Stimulated activated naive CD8-positive, alpha-beta T cell treated with anti-CD3 and anti-CD28 coated beads, Interleukin-15, Interleukin-2, amounts not matched to agents 100 ng/mL and 50 ng/mL, for 24 hours (primary cell): ENCODE measurements around the gene LY6G5B.

Experiments
- H3K27ac Mint-ChIP-seq: one replicate; pipeline ENCODE4 v1.8.0; 2021; ENCODE audit warnings: mild to moderate bottlenecking, mixed read lengths
- H3K27me3 Mint-ChIP-seq: one replicate; pipeline ENCODE4 v1.8.0; 2021; ENCODE audit warnings: mixed read lengths
- H3K36me3 Mint-ChIP-seq: one replicate; pipeline ENCODE4 v1.8.0; 2021; ENCODE audit warnings: low read depth, mixed read lengths
- H3K4me1 Mint-ChIP-seq: one replicate; pipeline ENCODE4 v1.8.0; 2021; ENCODE audit warnings: low read depth, mixed read lengths
- H3K4me3 Mint-ChIP-seq: one replicate; pipeline ENCODE4 v1.8.0; 2021; ENCODE audit warnings: mild to moderate bottlenecking, mixed read lengths
- H3K9me3 Mint-ChIP-seq: one replicate; pipeline ENCODE4 v1.8.0; 2021; ENCODE audit warnings: mixed read lengths

Gene LY6G5B

GRCh38 chr6:31689249-31690110 lies 19.7 kb downstream of the LY6G5B start:
- Mint-ChIP-seq H3K9me3 (no peaks in the 10 kb centered on the region), H3K27ac (peak overlapping the region; percentile 49), H3K4me3 (no peak overlapping the region), H3K36me3 (peaks cover 33% of the 10 kb centered on the region), H3K27me3 (no peaks in the 10 kb centered on the region), H3K4me1 (peaks cover 16% of the 10 kb centered on the region)

- peaks cover 41% of the 10 kb centered on the region for H3K36me3 Mint-ChIP-seq
- H3K4me3 Mint-ChIP-seq: no peak overlapping the region
- H3K27ac Mint-ChIP-seq: peak overlapping the region; percentile 60
- no peaks in the 10 kb centered on the region for H3K9me3 Mint-ChIP-seq
- H3K27me3 Mint-ChIP-seq: no peaks in the 10 kb centered on the region
- H3K4me1 Mint-ChIP-seq: peaks cover 16% of the 10 kb centered on the region
These were observed 20.7 kb downstream of the LY6G5B start for GRCh38 chr6:31690231-31691077.

DNA sequence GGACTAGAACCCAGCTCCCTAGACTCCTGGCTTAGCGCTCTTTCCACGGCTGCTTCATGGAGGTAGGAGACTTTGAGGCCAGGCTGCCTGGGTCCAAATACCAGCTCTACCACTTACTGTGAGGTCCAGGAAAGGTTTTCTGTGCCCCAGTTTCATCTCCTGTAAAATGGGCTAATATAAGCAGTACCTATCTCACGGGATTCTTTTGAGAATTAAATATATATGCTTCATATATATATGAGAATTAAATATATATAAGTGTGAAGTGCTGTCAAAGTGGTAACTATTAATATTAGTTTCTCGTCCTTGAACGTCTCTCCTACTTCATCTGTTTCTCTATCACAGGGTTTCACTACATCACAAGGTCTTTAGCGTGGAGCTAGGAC lies 21.3 kb downstream of the LY6G5B start:
- Mint-ChIP-seq H3K36me3 (peaks cover 41% of the 10 kb centered on the region), H3K27ac (peak overlapping the region; percentile 60)

GRCh38 chr6:31691564-31692108 lies 21.9 kb downstream of the LY6G5B start:
- Mint-ChIP-seq H3K27me3 (no peaks in the 10 kb centered on the region), H3K27ac (no peak overlapping the region), H3K4me3 (no peak overlapping the region), H3K36me3 (peaks cover 45% of the 10 kb centered on the region), H3K9me3 (no peaks in the 10 kb centered on the region), H3K4me1 (peaks cover 16% of the 10 kb centered on the region)

More for the DNA sequence above, 21.3 kb downstream of the LY6G5B start:
- Mint-ChIP-seq H3K9me3 (no peaks in the 10 kb centered on the region), H3K4me1 (peaks cover 16% of the 10 kb centered on the region), H3K4me3 (no peak overlapping the region), H3K27me3 (no peaks in the 10 kb centered on the region)

GRCh38 chr6:31692353-31692752 lies 22.6 kb downstream of the LY6G5B start:
- Mint-ChIP-seq H3K27me3 (no peaks in the 10 kb centered on the region), H3K9me3 (no peaks in the 10 kb centered on the region), H3K4me1 (peaks cover 17% of the 10 kb centered on the region), H3K4me3 (no peak overlapping the region), H3K27ac (no peak overlapping the region), H3K36me3 (peaks cover 45% of the 10 kb centered on the region)

GRCh38 chr6:31692886-31693285 lies 23.1 kb downstream of the LY6G5B start:
- Mint-ChIP-seq H3K4me3 (no peak overlapping the region), H3K9me3 (no peaks in the 10 kb centered on the region), H3K4me1 (peaks cover 23% of the 10 kb centered on the region), H3K36me3 (peaks cover 47% of the 10 kb centered on the region), H3K27ac (no peak overlapping the region), H3K27me3 (no peaks in the 10 kb centered on the region)

DNA sequence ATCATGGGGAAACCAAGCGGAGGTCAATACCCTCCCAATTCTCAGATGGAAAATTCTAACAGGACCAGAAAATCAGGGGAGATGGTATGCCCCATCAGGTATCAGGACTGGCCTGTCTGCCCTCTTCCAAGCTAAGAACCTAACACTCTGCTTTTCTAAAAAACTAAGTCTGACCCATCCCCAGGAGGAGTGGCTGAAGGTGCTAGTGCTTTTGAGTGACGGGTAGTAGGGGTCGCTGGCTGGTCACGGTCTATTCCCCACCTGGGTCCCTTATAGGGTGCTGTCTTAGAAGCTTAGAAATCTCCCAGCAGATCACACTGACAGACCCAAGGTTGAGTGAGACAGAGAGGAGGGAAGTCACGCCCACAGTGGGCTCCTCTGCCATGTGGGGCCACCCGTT lies 23.8 kb downstream of the LY6G5B start:
- no peak overlapping the region for H3K27ac Mint-ChIP-seq
- H3K4me3 Mint-ChIP-seq: no peak overlapping the region
- H3K9me3 Mint-ChIP-seq: no peaks in the 10 kb centered on the region
- peaks cover 48% of the 10 kb centered on the region for H3K36me3 Mint-ChIP-seq
- H3K27me3 Mint-ChIP-seq: no peaks in the 10 kb centered on the region
- peaks cover 25% of the 10 kb centered on the region for H3K4me1 Mint-ChIP-seq

DNA sequence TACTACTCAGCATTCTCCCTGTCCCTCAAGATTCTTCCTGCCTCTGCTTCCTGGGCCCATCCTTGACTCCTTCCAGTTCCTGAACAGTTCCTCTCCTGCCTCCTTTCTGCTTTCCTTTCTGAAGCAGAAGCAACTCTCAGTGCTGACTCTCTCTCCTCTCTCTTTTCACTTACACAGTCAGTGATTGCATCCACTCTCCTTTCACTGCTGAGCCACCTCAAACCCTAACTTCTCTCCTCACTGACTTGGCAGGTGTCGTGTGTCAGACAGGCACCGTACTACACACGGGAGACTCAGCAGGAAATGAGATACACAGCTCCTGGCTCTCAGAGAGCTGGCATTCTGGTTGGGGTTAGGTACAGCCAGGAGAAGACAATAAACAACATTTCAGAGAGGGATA lies 27.8 kb downstream of the LY6G5B start:
- Mint-ChIP-seq H3K36me3 (peaks cover 42% of the 10 kb centered on the region), H3K4me1 (peaks cover 27% of the 10 kb centered on the region), H3K27ac (peak overlapping the region; percentile 26), H3K4me3 (no peak overlapping the region), H3K27me3 (no peaks in the 10 kb centered on the region), H3K9me3 (no peaks in the 10 kb centered on the region)

- Mint-ChIP-seq H3K36me3 (peaks cover 26% of the 10 kb centered on the region), H3K27ac (peak overlapping the region; percentile 32), H3K27me3 (no peaks in the 10 kb centered on the region), H3K4me1 (peaks cover 31% of the 10 kb centered on the region), H3K9me3 (no peaks in the 10 kb centered on the region), H3K4me3 (peak overlapping the region; percentile 100)
These were observed 31.1 kb downstream of the LY6G5B start for GRCh38 chr6:31700740-31701401.

DNA sequence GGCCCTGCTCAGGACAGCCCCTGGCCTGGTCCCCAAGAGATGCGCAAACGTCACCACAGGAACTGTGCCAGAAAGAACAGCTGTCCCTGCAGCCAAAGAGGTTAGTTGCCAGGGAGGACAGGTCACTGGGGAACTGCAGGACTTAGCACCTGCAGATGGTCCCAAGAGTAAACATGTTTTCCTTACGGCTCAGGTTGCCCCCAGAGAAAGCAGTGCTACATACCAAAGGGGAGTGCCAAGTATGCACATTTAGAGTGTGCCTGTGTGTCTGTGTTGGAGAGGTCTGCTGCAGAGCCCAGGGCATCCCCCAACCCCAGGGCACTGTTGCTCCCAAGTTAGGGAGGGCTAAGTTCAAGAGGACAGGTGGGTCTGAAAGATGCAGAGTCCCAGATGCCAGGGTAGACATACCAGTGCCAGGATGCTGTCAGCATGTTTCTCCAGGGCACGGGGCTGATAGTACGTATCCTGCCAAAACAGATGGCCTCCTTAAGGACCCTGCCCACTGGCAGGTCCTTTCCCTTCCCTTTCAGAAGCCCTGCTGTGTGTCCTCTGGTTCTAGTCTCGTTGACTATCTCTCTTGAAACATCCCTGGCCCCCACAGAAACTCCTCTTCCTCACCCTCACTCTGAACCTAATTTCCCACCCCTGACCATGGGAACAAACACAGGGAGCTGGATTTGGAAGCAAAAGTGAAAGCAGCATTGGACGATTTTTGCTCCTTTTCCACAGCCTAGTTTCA lies 32.1 kb downstream of the LY6G5B start:
- H3K4me1 Mint-ChIP-seq: peaks cover 31% of the 10 kb centered on the region
- H3K36me3 Mint-ChIP-seq: peaks cover 21% of the 10 kb centered on the region

GRCh38 chr6:31702405-31702818 lies 32.6 kb downstream of the LY6G5B start:
- Mint-ChIP-seq H3K4me3 (peak overlapping the region; percentile 100), H3K9me3 (no peaks in the 10 kb centered on the region), H3K4me1 (peaks cover 29% of the 10 kb centered on the region), H3K27ac (peak overlapping the region; percentile 98), H3K27me3 (no peaks in the 10 kb centered on the region), H3K36me3 (peaks cover 17% of the 10 kb centered on the region)

More for the DNA sequence above, 32.1 kb downstream of the LY6G5B start:
- H3K27ac Mint-ChIP-seq: peak overlapping the region; percentile 98
- no peaks in the 10 kb centered on the region for H3K9me3 Mint-ChIP-seq
- H3K27me3 Mint-ChIP-seq: no peaks in the 10 kb centered on the region
- H3K4me3 Mint-ChIP-seq: peak overlapping the region; percentile 100

- no peaks in the 10 kb centered on the region for H3K9me3 Mint-ChIP-seq
- H3K27ac Mint-ChIP-seq: peak within 1 kb of the TSS; percentile 98
- H3K27me3 Mint-ChIP-seq: no peaks in the 10 kb centered on the region
- H3K36me3 Mint-ChIP-seq: peaks cover 11% of the 10 kb centered on the region
- H3K4me1 Mint-ChIP-seq: peaks cover 22% of the 10 kb centered on the region
- peak within 1 kb of the TSS; percentile 100 for H3K4me3 Mint-ChIP-seq
These were observed 33.3 kb downstream of the LY6G5B start, which contains the start of gene ABHD16A for GRCh38 chr6:31702819-31703716. ABHD16A (minus strand) TSS chr6:31703324; CDS start chr6:31703281, 43 bp downstream.

DNA sequence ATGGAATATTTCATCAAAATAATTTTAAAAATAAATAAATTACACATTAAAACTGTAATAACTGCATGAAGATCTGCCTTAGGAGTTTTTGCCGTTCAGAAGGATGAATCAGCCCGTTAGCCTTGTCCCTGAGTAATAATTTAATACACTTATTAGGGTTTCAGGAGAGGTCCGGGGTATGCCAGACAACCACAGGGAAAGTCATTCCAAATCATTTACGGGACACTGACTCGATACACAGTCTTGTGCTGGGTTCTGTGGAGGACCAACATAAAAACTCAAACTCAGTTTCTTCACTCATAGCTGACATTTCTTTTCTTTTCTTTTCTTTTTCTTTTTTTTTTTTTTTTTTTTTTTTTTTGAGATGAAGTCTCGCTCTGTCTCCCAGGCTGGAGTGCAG lies 36.2 kb downstream of the LY6G5B start:
- Mint-ChIP-seq H3K27ac (no peak overlapping the region), H3K4me1 (peaks cover 23% of the 10 kb centered on the region), H3K4me3 (no peak overlapping the region), H3K9me3 (no peaks in the 10 kb centered on the region), H3K36me3 (peaks cover 4% of the 10 kb centered on the region), H3K27me3 (no peaks in the 10 kb centered on the region)
